Ishikawa (cell line): ENCODE data around the gene TRIP6.

Experiments
- CEBPB ChIP-seq: IDR thresholded peaks from 2 replicates; pipeline ENCODE4 v1.6.1; 2012
- CREB1 ChIP-seq: IDR thresholded peaks from 2 replicates; pipeline ENCODE4 v1.6.1; 2012; ENCODE audit warnings: low read depth
- EGR1 ChIP-seq: IDR thresholded peaks from 2 replicates; pipeline ENCODE4 v1.6.1; 2012
- EP300 ChIP-seq: IDR thresholded peaks from 2 replicates; pipeline ENCODE4 v1.6.1; 2012; ENCODE audit warnings: borderline replicate concordance
- FOXM1 ChIP-seq: IDR thresholded peaks from 2 replicates; pipeline ENCODE4 v1.6.1; 2012; ENCODE audit warnings: low read depth, borderline replicate concordance
- MAX ChIP-seq: IDR thresholded peaks from 2 replicates; pipeline ENCODE4 v1.6.1; 2012
- NFIC ChIP-seq: IDR thresholded peaks from 2 replicates; pipeline ENCODE4 v1.6.1; 2012
- RAD21 ChIP-seq: IDR thresholded peaks from 2 replicates; pipeline ENCODE4 v1.6.1; 2012; ENCODE audit warnings: low read depth
- REST ChIP-seq: IDR thresholded peaks from 2 replicates; pipeline ENCODE4 v1.6.1; 2012; ENCODE audit warnings: low read depth, mild to moderate bottlenecking
- TAF1 ChIP-seq: IDR thresholded peaks from 2 replicates; pipeline ENCODE4 v1.6.1; 2012; ENCODE audit warnings: low read depth, mild to moderate bottlenecking
- TCF12 ChIP-seq: IDR thresholded peaks from 2 replicates; pipeline ENCODE4 v1.6.1; 2012; ENCODE audit warnings: low read depth
- TEAD4 ChIP-seq: IDR thresholded peaks from 2 replicates; pipeline ENCODE4 v1.6.1; 2012
- USF1 ChIP-seq: IDR thresholded peaks from 2 replicates; pipeline ENCODE4 v1.6.1; 2012
- YY1 ChIP-seq: IDR thresholded peaks from 2 replicates; pipeline ENCODE4 v1.6.1; 2012; ENCODE audit warnings: low read depth
- ZBTB7A ChIP-seq: IDR thresholded peaks from 2 replicates; pipeline ENCODE4 v1.6.1; 2012; ENCODE audit warnings: low read depth

TRIP6 gene

DNA sequence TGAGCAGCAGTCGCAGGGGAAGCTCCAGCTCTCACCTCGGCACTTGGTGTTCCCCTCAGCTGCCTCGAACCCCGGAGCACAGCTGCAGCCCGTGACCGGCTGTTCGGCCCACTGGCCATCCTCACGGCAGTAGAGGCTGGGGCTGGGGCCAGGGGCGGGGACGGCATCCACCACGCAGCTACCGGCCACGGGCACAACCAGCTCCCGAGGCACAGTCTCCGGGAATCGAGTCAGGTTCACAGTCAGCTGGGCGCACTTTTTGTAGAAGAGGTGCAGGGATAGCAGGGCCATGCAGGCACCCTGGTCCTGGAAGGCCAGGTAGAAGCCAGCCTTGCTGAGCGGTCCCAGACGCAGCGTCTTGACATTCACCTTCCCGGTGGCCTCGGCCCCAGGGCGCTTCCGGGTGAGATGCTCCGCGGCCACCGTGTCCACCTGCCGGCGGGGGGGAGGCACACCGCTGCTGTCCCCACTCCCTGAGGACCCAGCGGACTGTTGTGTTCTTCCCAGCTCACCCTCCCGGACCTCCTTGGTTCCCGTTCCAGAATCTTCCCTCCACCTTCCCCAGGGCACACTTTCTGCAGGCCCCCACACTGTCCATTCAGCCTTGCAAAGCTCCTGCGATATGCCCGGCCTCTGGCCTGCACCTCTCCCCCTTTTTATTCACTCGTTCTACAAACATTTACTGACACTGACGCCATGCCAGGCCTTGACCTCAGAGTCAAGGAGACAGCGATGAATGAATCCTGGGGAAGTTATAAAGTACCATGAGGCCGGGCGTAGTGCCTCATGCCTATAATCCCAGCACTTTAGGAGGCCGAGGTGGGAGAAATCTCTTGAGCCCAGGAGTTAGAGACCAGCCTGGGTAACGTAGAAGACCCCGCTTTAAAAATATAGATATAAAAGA, 44.7 kb upstream of the TRIP6 start:
- TF ChIP-seq RAD21 (no peak), CREB1 (no peak)

GRCh38 chr7:100823140-100823525, 44.1 kb upstream of the TRIP6 start:
- TF ChIP-seq ZBTB7A (no peak), EGR1 (no peak), USF1 (no peak), TEAD4 (no peak), RAD21 (no peak), MAX (no peak), YY1 (no peak)

- no peak for TF ChIP-seq REST
- TF ChIP-seq TAF1 = no peak
- TF ChIP-seq FOXM1 = no peak
- TF ChIP-seq USF1 = no peak
- no peak for TF ChIP-seq NFIC
- no peak for TF ChIP-seq TCF12
- no peak for TF ChIP-seq CREB1
- no peak for TF ChIP-seq EGR1
- TF ChIP-seq TEAD4 = no peak
- no peak for TF ChIP-seq YY1
- no peak for TF ChIP-seq CEBPB
- TF ChIP-seq MAX = no peak
- TF ChIP-seq ZBTB7A = no peak
- no peak for TF ChIP-seq EP300
- TF ChIP-seq RAD21 = no peak
Observed at GRCh38 chr7:100823534-100823933, 43.7 kb upstream of the TRIP6 start.

- TF ChIP-seq NFIC = no peak
- no peak for TF ChIP-seq EGR1
Observed at GRCh38 chr7:100824499-100825214, 42.5 kb upstream of the TRIP6 start.

- TF ChIP-seq FOXM1 = no peak
- TF ChIP-seq EP300 = no peak
- TF ChIP-seq EGR1 = no peak
- TF ChIP-seq TEAD4 = no peak
Observed at GRCh38 chr7:100825215-100825671, 41.9 kb upstream of the TRIP6 start.

DNA sequence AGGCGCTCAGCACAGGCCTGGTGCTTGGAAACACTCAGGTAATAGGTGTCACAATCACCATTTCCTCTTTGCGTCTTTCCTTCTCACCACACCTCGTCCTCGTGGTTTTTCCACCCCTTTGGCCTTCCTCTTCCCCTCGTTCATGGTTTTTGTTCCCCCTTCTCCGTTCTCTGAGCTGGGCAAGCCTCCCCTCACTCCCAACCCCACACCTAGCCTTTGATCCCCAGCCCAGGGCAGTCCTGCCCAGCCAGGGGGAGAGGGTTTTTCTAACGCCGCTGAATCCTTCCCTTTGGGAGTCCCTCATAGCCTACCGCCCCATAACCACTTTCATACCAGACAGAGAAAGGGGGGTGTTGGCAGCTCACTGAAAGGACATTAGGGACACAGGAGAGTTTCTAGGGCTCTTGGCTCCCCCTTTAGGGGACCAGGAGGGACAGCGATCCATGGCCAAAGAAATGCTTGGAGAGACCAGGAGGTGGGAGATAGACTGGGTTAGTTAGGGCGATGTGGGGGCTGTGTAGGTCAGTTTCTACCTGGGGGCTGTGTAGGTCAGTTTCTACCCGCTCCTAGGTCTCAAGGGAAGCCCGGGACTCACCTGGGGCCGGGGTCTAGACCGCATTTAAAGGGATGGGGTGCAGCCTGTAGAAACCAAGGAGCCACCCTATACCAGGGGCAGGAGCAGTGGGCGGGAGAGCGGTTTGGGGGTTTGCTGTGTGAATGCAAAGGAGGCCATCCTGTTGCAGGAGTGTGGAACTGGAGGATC, 41.3 kb upstream of the TRIP6 start:
- TF ChIP-seq REST = no peak
- no peak for TF ChIP-seq USF1
- no peak for TF ChIP-seq NFIC
- TF ChIP-seq MAX = no peak
- TF ChIP-seq CEBPB = no peak
- no peak for TF ChIP-seq EGR1
- TF ChIP-seq YY1 = no peak
- TF ChIP-seq RAD21 = peak; percentile 35
